Transverse colon (tissue), 4 donors: Measurements from ENCODE around the gene EFNA4.

ENCODE experiments used
- POLR2AphosphoS5 ChIP-seq, 3 donors: sonication (generic); formaldehyde crosslinking; IDR thresholded peaks; one replicate each; pipeline ENCODE4 v1.6.1; 2016; ENCODE audit warnings: antibody characterized with exemption in 3 of 3
- TF ChIP-seq, protein P1 (sequence below), 5 experiments: fragments of 200-600 bp in 3 of 5; fragments of 450-650 bp in 2 of 5; sonication (generic) in 3 of 5; IDR thresholded peaks; 1 replicate in 2 of 5; 2 replicates in 3 of 5; pipeline ENCODE4 v1.5.1; 2016 to 2017; ENCODE audit warnings: antibody characterized with exemption in 5 of 5, inconsistent platforms in 3 of 5, mild to moderate bottlenecking in 2 of 5, moderate library complexity in 1 of 5

DNA sequence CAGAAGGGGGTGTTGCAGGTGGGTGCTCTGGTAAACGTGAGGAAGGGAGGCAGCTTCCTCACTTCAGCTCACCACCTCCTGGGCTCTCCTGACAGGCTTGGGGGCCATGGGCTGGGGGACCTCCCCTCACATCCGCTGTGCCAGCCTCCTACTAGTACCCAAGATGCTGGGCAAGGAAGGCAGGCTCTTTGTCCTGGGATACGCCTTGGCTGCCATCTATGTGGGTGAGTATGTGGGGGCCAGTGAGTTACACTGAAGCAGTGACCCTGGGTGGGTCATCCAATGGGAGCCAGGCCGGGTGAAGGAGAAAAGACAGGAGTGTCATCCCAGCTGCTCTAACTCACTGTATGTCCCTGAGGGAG, 24.3 kb upstream of the EFNA4 start:
- TF ChIP-seq, protein P1, sequence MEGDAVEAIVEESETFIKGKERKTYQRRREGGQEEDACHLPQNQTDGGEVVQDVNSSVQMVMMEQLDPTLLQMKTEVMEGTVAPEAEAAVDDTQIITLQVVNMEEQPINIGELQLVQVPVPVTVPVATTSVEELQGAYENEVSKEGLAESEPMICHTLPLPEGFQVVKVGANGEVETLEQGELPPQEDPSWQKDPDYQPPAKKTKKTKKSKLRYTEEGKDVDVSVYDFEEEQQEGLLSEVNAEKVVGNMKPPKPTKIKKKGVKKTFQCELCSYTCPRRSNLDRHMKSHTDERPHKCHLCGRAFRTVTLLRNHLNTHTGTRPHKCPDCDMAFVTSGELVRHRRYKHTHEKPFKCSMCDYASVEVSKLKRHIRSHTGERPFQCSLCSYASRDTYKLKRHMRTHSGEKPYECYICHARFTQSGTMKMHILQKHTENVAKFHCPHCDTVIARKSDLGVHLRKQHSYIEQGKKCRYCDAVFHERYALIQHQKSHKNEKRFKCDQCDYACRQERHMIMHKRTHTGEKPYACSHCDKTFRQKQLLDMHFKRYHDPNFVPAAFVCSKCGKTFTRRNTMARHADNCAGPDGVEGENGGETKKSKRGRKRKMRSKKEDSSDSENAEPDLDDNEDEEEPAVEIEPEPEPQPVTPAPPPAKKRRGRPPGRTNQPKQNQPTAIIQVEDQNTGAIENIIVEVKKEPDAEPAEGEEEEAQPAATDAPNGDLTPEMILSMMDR (IDR thresholded peaks at IDR 0.05): no peak
- TF ChIP-seq POLR2AphosphoS5 (IDR thresholded peaks at IDR 0.05): no peak
